H9 (cell line): ENCODE measurements around the gene UBE2E3. TPM values are rescaled to one million over a fixed set of nuclear protein-coding genes. Genes with fewer than 3 reads are reported as not detected.

ENCODE experiments used
- DNase-seq: peaks from one replicate; pipeline ENCODE4 v3.0.0-alpha.2; 2017
- H2AFZ ChIP-seq: one replicate; pipeline ENCODE4 v1.6.1; 2013; ENCODE audit warnings: mild to moderate bottlenecking, low read length, control low read depth, moderate library complexity
- H2AK5ac ChIP-seq: 2 replicates; pipeline ENCODE4 v1.6.1; 2013; ENCODE audit warnings: low read length, control low read depth, mixed read lengths; ENCODE audit not compliant: insufficient read length
- H2BK120ac ChIP-seq: one replicate; pipeline ENCODE4 v1.6.1; 2013; ENCODE audit warnings: low read depth, mild to moderate bottlenecking, low read length, control low read depth, inconsistent platforms; ENCODE audit not compliant: poor library complexity, severe bottlenecking
- H2BK12ac ChIP-seq: 2 replicates; pipeline ENCODE4 v1.6.1; 2013; ENCODE audit warnings: low read length, control low read depth, mixed read lengths, low read depth; ENCODE audit not compliant: insufficient read length
- H2BK15ac ChIP-seq: 2 replicates; pipeline ENCODE4 v1.6.1; 2013; ENCODE audit warnings: low read depth, low read length, control low read depth
- H2BK20ac ChIP-seq: one replicate; pipeline ENCODE4 v1.6.1; 2013; ENCODE audit warnings: low read depth, mild to moderate bottlenecking, low read length, control low read depth, inconsistent platforms; ENCODE audit not compliant: poor library complexity, severe bottlenecking
- H2BK5ac ChIP-seq: 2 replicates; pipeline ENCODE4 v1.6.1; 2013; ENCODE audit warnings: low read length, control low read depth, mixed read lengths; ENCODE audit not compliant: insufficient read length
- H3K14ac ChIP-seq: 2 replicates; pipeline ENCODE4 v1.6.1; 2013; ENCODE audit warnings: low read length, control low read depth; ENCODE audit not compliant: insufficient read depth
- H3K18ac ChIP-seq: 2 replicates; pipeline ENCODE4 v1.6.1; 2013; ENCODE audit warnings: low read depth, mild to moderate bottlenecking, mixed read lengths, low read length, control low read depth; ENCODE audit not compliant: insufficient read length
- H3K23ac ChIP-seq: 2 replicates; pipeline ENCODE4 v1.6.1; 2013; ENCODE audit warnings: low read length, control low read depth, mixed read lengths, low read depth; ENCODE audit not compliant: insufficient read length
- H3K23me2 ChIP-seq: 2 replicates; pipeline ENCODE4 v1.6.1; 2013; ENCODE audit warnings: low read depth, mild to moderate bottlenecking, mixed read lengths, low read length, control low read depth; ENCODE audit not compliant: insufficient read length, poor library complexity, severe bottlenecking
- H3K27ac ChIP-seq: 2 replicates; pipeline ENCODE4 v1.5.1; 2013; ENCODE audit warnings: low read length, control low read depth, mixed read lengths, low read depth; ENCODE audit not compliant: insufficient read length
- H3K27me3 ChIP-seq: 2 replicates; pipeline ENCODE4 v1.6.1; 2013; ENCODE audit warnings: low read length, control low read depth, inconsistent platforms; ENCODE audit not compliant: insufficient read depth
- H3K4ac ChIP-seq: 2 replicates; pipeline ENCODE4 v1.6.1; 2013; ENCODE audit warnings: low read depth, mild to moderate bottlenecking, control low read depth, inconsistent platforms, low read length, moderate library complexity
- H3K4me1 ChIP-seq: 2 replicates; pipeline ENCODE4 v1.6.1; 2013; ENCODE audit warnings: low read length, control low read depth, inconsistent platforms; ENCODE audit not compliant: insufficient read depth
- H3K4me2 ChIP-seq: 2 replicates; pipeline ENCODE4 v1.6.1; 2013; ENCODE audit warnings: low read length, control low read depth, mixed read lengths; ENCODE audit not compliant: insufficient read length, insufficient read depth
- H3K56ac ChIP-seq: 2 replicates; pipeline ENCODE4 v1.6.1; 2013; ENCODE audit warnings: low read depth, mild to moderate bottlenecking, mixed read lengths, low read length, control low read depth; ENCODE audit not compliant: insufficient read length
- H3K79me1 ChIP-seq: 2 replicates; pipeline ENCODE4 v1.6.1; 2013; ENCODE audit warnings: low read depth, mild to moderate bottlenecking, moderate library complexity, low read length, control low read depth, inconsistent platforms; ENCODE audit not compliant: insufficient read depth, poor library complexity, severe bottlenecking
- H3K79me2 ChIP-seq: 2 replicates; pipeline ENCODE4 v1.6.1; 2013; ENCODE audit warnings: low read length, control low read depth, inconsistent platforms; ENCODE audit not compliant: insufficient read depth
- H3K9ac ChIP-seq: 2 replicates; pipeline ENCODE4 v1.6.1; 2013; ENCODE audit warnings: low read length, control low read depth, mixed read lengths; ENCODE audit not compliant: insufficient read length; ENCODE audit errors: extremely low read depth
- H3K9me3 ChIP-seq: one replicate; pipeline ENCODE4 v1.6.1; 2013; ENCODE audit warnings: low read depth, low read length, inconsistent platforms; ENCODE audit not compliant: control insufficient read depth
- H3T11ph ChIP-seq: one replicate; pipeline ENCODE4 v1.6.1; 2013; ENCODE audit warnings: mild to moderate bottlenecking, low read length, control low read depth, inconsistent platforms
- H4K20me1 ChIP-seq: one replicate; pipeline ENCODE4 v1.6.1; 2013; ENCODE audit not compliant: control insufficient read depth, insufficient read length, insufficient read depth
- H4K5ac ChIP-seq: 2 replicates; pipeline ENCODE4 v1.6.1; 2013; ENCODE audit warnings: low read depth, mild to moderate bottlenecking, mixed read lengths, low read length, control low read depth; ENCODE audit not compliant: insufficient read length
- H4K8ac ChIP-seq: replicated peaks from 2 replicates; pipeline ENCODE4 v1.6.1; 2013; ENCODE audit warnings: low read length, control low read depth, mixed read lengths, low read depth; ENCODE audit not compliant: insufficient read length
- H4K91ac ChIP-seq: 2 replicates; pipeline ENCODE4 v1.6.1; 2013; ENCODE audit warnings: low read depth, mild to moderate bottlenecking, moderate library complexity, mixed read lengths, low read length, control low read depth; ENCODE audit not compliant: insufficient read length
- H3K27ac Mint-ChIP-seq, 3 experiments: 2 replicates in 2 of 3; 3 replicates in 1 of 3; pipeline ENCODE4 v1.8.0; 2020 to 2021; ENCODE audit warnings: mixed read lengths in 3 of 3, mild to moderate bottlenecking in 1 of 3, moderate library complexity in 1 of 3
- H3K27me3 Mint-ChIP-seq: 2 replicates; pipeline ENCODE4 v1.8.0; 2021; ENCODE audit warnings: low read depth, mild to moderate bottlenecking, moderate library complexity, mixed read lengths
- H3K36me3 Mint-ChIP-seq, 3 experiments: 2 replicates in 2 of 3; 3 replicates in 1 of 3; pipeline ENCODE4 v1.8.0; 2020 to 2021; ENCODE audit warnings: low read depth in 3 of 3, mixed read lengths in 3 of 3; ENCODE audit not compliant: insufficient read depth in 1 of 3
- H3K4me1 Mint-ChIP-seq, 2 experiments: 2 replicates each; pipeline ENCODE4 v1.8.0; 2020; ENCODE audit warnings: mixed read lengths in 2 of 2
- H3K4me3 Mint-ChIP-seq, 2 experiments: 2 replicates in 1 of 2; 3 replicates in 1 of 2; pipeline ENCODE4 v1.8.0; 2020 to 2021; ENCODE audit warnings: mild to moderate bottlenecking in 2 of 2, mixed read lengths in 2 of 2, moderate library complexity in 1 of 2
- H3K9me3 Mint-ChIP-seq, 2 experiments: 2 replicates in 1 of 2; 3 replicates in 1 of 2; pipeline ENCODE4 v1.8.0; 2020; ENCODE audit warnings: mild to moderate bottlenecking in 2 of 2, mixed read lengths in 2 of 2, moderate library complexity in 1 of 2
- WGBS: extraction: QIAGEN DNeasy Blood & Tissue Kit; methylation state at CpG from one replicate; pipeline ENCODE4 v1.1.7; 2013; ENCODE audit warnings: missing lambda C conversion rate, low lambda C conversion rate, mixed read lengths; ENCODE audit not compliant: insufficient read length; ENCODE audit errors: extremely low coverage; 5-methylcytosine and 5-hydroxymethylcytosine counted together
- total RNA-seq: library from RNA; stranded (reverse); gene quantifications from 2 replicates; pipeline ENCODE4 v1.2.1, GENCODE V29; 2021
- TF ChIP-seq, protein P1 (sequence below): fragments of 200-600 bp; sonication (generic); conservative IDR thresholded peaks from 3 replicates; pipeline ENCODE4 v1.8.0; 2021; ENCODE audit warnings: antibody characterized with exemption, mild to moderate bottlenecking

UBE2E3 gene
- total RNA-seq, 1 experiment from 2014 or later: 89.1 TPM

DNA sequence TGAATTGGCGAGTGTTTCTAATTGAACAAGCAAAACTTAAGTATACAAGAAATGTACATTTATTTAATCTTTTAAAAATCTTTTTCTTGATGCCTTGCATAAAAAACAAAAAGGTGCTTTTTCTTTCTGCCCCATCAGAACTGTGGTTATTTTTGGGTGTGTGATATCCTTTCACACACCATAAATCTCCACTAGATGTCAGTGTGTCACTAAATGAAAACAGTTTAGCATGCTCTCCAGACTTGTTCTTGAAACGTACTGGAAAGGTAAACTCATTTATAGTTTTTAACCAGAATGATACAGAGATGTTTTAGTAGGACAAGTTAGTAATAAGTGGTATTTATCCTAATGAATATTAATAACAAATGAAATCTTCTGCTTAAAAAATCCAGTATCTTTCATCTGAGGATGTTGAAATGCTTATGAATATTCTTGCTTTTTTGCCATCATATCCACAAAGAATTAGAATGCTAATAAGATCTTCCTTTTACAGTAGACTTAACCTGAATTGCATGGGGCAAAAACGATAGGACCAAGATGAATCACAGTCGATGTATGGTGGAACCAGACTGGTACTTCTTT is 96.8 kb downstream of the UBE2E3 start:
- H3K4me3 Mint-ChIP-seq: no peak overlapping the region
- TF ChIP-seq, protein P1, sequence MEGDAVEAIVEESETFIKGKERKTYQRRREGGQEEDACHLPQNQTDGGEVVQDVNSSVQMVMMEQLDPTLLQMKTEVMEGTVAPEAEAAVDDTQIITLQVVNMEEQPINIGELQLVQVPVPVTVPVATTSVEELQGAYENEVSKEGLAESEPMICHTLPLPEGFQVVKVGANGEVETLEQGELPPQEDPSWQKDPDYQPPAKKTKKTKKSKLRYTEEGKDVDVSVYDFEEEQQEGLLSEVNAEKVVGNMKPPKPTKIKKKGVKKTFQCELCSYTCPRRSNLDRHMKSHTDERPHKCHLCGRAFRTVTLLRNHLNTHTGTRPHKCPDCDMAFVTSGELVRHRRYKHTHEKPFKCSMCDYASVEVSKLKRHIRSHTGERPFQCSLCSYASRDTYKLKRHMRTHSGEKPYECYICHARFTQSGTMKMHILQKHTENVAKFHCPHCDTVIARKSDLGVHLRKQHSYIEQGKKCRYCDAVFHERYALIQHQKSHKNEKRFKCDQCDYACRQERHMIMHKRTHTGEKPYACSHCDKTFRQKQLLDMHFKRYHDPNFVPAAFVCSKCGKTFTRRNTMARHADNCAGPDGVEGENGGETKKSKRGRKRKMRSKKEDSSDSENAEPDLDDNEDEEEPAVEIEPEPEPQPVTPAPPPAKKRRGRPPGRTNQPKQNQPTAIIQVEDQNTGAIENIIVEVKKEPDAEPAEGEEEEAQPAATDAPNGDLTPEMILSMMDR: peak; percentile 76
- no peak overlapping the region for H3K18ac ChIP-seq
- no peaks in the 10 kb centered on the region for H3K9me3 ChIP-seq
- H4K20me1 ChIP-seq: no peaks in the 10 kb centered on the region
- no peaks in the 10 kb centered on the region for H3K27me3 ChIP-seq
- no peaks in the 10 kb centered on the region for H3K79me1 ChIP-seq
- H2BK15ac ChIP-seq: no peak overlapping the region
- H3K4me1 ChIP-seq: no peaks in the 10 kb centered on the region
- H3K36me3 Mint-ChIP-seq: no peaks in the 10 kb centered on the region
- no peak overlapping the region for H4K5ac ChIP-seq
- no peak overlapping the region for H4K91ac ChIP-seq
- no peaks in the 10 kb centered on the region for H3K27me3 Mint-ChIP-seq
- H3K23ac ChIP-seq: no peak overlapping the region
- H2BK5ac ChIP-seq: no peak overlapping the region
- H2AFZ ChIP-seq: no peak overlapping the region
- H4K8ac ChIP-seq: no peak overlapping the region
- H2BK120ac ChIP-seq: no peak overlapping the region
- no peak overlapping the region for H3T11ph ChIP-seq
- no peak overlapping the region for H3K9ac ChIP-seq
- no peaks in the 10 kb centered on the region for H3K23me2 ChIP-seq
- no peak overlapping the region for H2BK20ac ChIP-seq
- no CpG with 5 or more reads among the region's 4 CpGs for WGBS
- H2BK12ac ChIP-seq: no peak overlapping the region
- no peaks in the 10 kb centered on the region for H3K9me3 Mint-ChIP-seq
- no peak overlapping the region for H3K56ac ChIP-seq
- H3K27ac ChIP-seq: no peak overlapping the region
- DNase-seq: no peak
- H2AK5ac ChIP-seq: no peak overlapping the region
- no peak overlapping the region for H3K4ac ChIP-seq
- H3K79me2 ChIP-seq: no peaks in the 10 kb centered on the region
- no peaks in the 10 kb centered on the region for H3K4me1 Mint-ChIP-seq
- no peak overlapping the region for H3K4me2 ChIP-seq
- no peak overlapping the region for H3K14ac ChIP-seq
- no peak overlapping the region for H3K27ac Mint-ChIP-seq
